ENCODE measurements around the gene MTG2.

DNA sequence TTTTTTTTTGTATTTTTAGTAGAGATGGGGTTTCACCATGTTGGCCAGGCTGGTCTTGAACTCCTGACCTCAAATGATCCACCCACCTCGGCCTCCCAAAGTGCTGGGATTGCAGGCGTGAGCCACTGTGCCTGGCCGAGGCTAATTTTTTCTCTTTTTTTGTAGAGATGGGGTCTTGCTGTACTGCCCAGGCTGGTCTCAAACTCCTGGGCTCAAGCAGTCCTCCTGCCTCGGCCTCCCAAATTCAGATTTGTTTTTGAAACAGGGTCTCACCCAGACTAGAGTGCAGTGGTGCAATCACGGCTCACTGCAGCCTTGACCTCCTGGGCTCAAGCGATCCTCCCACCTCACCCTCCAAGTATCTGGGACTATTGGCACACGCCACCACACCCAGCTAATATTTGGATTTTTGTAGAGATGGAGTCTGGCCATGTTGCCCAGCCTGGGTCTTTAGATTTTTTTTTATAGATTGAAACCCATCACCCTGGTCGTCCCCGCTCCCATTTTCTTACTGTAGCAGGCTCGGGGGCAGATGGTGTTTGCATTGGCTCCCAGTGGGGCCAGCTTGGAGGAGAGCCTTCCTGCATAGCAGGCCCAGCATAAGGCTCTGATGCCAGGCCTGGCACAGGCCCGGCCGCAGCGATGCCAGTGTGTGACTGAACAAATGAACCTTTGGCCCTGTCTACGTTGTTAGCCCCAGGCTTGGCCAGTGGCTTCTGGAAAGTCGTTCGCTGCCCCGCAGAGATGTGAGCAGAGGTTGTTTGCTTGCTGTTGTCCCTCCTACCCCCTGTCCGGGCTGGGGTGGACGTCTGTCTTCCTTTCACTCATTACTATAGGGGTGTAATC, 4.3 kb upstream of the MTG2 start:
- TF ChIP-seq NR2F1 (CRISPR knock-in tag; IDR thresholded peaks at IDR 0.05): no peak
- TF ChIP-seq POLR2AphosphoS5 (IDR thresholded peaks at IDR 0.05; ENCODE audit: low read depth, low read length): 0 out of 2 replicates have a peak, but pooled peaks have one; percentile 17
- no peak for TF ChIP-seq TOE1 (CRISPR knock-in tag; IDR thresholded peaks at IDR 0.05)
- no peak for TF ChIP-seq BRF2 (CRISPR knock-in tag; IDR thresholded peaks at IDR 0.05)
- no peak for TF ChIP-seq FOXJ3 (CRISPR knock-in tag; IDR thresholded peaks at IDR 0.05; ENCODE audit: borderline replicate concordance)
- no peak for TF ChIP-seq FOXO4 (CRISPR knock-in tag; conservative IDR thresholded peaks at IDR 0.05)
- TF ChIP-seq HIVEP1 (CRISPR knock-in tag; IDR thresholded peaks at IDR 0.05): no peak
- TF ChIP-seq ZNF274 (CRISPR knock-in tag; IDR thresholded peaks at IDR 0.05): no peak

All from HepG2 (cell line).